ENCODE measurements around the gene CTNNA3.

The CTNNA3 gene

DNA sequence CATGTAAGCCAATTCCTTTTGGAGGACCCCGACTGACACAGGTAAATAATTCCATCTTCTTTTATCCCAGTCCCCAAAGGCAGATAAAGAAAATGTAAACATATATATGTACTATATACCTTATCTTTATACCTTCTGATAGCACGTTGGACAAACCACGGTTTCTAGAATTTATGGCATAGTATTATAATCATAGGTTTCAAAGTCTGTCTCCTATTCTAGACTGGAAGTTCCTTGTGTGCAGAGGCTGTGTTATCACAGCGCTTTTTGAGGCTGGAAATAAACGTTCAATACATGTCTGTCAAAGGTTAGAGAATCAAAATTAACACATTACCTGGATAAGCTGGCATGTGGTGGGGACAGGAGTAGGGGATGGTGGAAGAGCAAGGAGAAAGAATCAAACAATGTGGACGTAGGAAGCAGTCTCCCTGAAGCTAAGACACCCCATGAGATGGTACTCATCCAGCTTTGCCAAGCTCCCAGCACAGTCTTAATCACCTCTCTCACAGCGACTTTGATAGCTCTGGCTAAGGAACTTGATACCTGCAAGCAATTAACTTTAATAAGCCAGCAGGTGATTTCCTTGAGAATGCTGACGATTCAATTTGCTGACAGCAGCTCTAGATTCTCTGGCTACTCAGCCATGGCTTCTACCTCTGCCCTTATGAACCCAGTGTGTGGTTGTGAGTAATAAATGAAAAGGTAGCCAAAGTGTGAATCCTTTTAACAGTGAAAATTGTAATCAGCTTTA lies 978.6 kb downstream of the CTNNA3 start:
- no peak for DNase-seq

DNA sequence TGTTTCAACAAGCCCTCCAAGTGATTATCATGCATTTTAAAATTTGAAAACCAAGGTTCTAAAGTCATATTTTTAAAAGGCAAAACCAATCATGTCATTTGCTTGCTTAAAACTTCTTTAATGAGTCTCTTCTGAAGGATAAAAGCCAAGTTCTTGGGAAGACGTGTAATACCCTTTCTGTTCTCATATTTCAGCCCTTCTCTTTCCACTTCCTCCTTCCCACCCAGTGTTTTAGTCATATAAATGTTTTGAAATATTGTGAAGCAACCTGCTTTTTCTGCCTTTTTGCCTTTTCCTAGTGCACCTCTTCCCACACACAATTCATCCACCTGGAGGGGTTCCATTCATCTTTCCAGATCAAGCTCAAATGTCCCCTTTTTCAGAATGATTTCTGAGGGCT lies 981.3 kb downstream of the CTNNA3 start:
- no peak for DNase-seq

DNA sequence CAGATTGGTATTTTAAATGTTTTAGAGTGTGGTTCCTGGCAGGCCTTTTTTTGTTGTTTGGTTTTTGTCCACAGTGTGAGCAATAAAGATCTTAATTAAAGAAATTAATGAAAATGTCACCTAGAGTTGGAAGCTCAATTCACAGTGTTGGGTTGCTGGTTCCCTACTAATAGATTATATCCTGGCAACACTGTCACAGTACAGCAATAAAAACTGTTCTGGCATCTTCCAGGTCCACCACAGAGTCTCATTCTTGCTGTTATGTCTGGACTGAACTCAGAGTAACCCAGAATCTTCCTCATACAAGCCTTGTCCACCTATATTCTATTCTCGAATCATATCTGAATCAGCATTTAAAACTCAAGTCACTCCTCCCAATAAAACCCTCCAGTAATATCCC lies 982.6 kb downstream of the CTNNA3 start:
- no peak for DNase-seq

DNA sequence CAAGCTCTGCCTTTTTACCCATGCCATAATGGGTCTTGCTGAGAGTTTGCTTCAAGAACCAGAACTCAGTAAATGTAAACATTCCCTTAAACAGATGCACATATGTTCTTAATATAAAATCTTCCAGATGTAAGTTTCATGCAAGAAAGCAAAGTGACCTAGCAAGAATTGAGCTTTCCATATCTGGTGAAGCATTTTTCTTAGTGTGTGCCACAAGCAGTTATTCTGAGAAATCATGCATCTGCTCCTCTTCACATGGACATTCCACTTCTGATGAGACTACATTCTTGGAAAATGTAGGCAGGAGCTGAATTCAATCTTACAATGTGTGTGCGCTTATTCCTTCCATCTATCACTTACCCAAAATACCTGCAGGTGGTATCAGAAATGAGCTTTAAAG lies 997.9 kb downstream of the CTNNA3 start:
- DNase-seq, result no peak

- DNase-seq, result no peak
Observed at GRCh38 chr10:66695046-66695445, 1000.9 kb downstream of the CTNNA3 start.

DNA sequence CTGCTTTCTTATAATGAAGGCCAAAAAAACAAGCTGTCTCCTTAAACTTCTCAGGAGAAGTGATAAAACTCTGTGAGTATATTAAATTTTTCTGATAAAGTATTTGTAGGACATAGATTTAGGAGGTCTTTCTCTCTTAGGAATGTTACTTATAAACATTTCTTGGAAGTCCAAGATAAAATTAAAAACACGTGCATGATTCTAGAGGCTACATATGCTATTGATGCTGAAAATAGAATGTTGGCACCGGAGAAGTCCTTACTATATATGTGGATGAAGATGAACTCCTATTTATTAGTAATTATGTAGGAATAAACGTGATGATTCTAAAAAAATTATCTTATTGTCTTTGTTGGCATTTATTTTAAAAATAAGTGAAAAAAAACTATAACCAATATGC lies 1011.4 kb downstream of the CTNNA3 start:
- no peak for DNase-seq

DNA sequence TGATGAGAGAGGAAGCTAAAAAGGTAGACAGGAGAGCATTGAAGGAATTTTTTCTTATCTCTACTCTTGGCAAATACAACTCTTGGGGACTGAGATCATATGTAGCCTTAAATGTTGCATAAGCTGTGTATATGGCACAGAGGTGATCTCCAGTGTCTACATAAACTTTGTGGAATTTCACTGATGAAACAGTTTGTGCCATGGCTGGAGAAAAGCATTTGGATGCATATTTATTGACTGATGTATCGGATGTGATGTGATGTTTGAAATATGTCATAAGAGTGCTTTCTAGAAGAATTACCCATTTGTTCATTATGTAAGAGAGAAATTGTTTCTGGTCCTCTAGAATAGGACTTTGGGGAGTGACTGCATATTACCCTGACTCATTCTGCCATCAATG lies 1015.1 kb downstream of the CTNNA3 start:
- DNase-seq, result no peak

- no peak for DNase-seq
Observed at GRCh38 chr10:66678521-66678920, 1017.5 kb downstream of the CTNNA3 start.

- DNase-seq, result no peak
Observed at GRCh38 chr10:66673071-66673470, 1022.9 kb downstream of the CTNNA3 start.

DNA sequence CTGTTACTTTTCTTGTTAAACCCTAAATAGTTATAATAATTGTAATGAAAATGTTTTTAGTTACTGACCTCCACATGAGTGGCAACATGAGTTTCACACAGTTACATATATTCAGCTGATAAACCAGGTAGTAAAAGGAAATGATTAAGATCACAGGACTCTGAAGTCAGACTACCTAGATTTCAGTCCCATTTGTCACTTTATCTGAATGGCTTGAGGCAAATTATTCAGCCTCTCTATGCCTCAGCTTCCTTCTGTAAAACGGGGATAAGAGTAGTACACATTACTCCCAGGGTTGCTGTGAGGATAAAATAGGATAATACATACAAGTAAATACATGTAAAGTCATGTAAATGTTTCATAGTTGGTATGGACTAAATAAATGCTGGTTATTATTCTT lies 1024.4 kb downstream of the CTNNA3 start:
- no peak for DNase-seq

GRCh38 chr10:66671064-66671463 lies 1024.9 kb downstream of the CTNNA3 start:
- DNase-seq, result no peak

DNA sequence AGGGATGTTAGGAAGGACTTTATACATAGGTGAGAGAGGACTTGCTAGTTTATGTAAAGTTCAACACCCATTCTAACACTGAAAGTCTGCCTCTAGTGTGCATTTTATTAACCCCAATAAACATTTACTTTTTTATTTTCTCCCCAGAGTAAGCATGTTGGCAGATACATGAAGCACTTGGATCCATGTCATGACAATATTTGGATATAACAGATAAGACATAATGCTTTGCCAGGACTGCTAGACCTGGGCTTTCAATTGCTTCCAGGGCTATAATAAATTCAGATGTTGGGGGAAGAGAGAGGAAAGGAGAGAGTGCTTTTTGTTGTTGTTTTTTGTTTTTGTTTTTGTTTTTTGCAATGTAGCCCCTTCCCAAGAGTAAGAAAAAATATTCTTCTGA lies 1039.5 kb downstream of the CTNNA3 start:
- DNase-seq, result no peak

DNA sequence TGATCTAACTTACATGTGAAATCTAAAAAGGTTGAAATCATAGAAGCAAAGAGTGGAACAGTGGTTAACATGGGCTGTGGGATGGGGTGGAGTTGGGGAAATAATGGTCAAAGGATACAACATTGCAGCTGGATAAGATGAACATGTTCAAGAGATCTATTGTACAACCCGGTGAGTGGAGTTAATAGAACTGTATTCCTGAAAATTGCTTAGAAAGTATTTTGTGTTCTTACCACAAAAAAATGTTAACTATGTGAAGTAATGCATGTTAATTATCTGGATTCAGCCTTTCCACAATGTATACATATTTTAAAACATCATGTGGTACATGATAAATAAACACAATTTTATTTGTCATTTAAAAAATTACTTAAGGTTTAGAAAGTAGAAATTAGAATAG lies 1041.1 kb downstream of the CTNNA3 start:
- DNase-seq, result no peak

GRCh38 chr10:66651308-66652082 lies 1044.5 kb downstream of the CTNNA3 start:
- no peak for DNase-seq

GRCh38 chr10:66649626-66650025 lies 1046.4 kb downstream of the CTNNA3 start:
- no peak for DNase-seq

DNA sequence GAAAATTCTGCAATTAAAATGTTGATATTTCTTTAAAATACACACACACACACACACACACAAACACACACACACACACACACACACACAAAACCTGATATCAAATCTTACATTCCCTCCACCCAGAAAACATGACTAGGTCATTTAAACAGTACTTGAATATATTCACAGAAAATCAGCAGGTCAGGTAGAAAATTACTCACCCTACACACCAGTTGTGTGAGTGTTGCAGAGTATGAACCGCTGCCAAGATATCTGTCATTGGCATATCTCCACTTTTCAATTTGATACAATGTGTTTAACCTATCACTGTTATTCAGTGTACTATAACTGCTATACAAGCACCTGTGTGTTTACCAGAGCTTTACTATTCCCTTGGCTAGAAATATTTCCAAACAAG lies 1053.8 kb downstream of the CTNNA3 start:
- DNase-seq, result no peak

DNA sequence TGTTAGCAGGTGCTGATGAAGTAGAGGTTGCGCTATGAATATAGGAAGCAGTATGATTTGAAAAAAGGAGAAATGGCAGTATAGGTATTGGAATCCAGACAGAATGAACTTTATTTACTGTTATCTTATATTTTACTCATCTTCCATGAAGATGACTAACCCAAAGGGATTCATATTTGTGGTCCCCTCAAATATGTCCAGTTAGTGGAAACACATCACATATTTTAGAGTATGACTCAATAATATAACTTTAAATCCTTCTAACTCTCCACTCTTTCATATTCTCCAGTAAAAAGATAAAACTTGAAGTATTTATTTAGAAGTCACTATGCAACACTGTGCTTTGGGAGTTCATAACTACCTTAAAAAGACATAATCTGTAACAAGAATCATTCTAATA lies 1056.6 kb downstream of the CTNNA3 start:
- no peak for DNase-seq

DNA sequence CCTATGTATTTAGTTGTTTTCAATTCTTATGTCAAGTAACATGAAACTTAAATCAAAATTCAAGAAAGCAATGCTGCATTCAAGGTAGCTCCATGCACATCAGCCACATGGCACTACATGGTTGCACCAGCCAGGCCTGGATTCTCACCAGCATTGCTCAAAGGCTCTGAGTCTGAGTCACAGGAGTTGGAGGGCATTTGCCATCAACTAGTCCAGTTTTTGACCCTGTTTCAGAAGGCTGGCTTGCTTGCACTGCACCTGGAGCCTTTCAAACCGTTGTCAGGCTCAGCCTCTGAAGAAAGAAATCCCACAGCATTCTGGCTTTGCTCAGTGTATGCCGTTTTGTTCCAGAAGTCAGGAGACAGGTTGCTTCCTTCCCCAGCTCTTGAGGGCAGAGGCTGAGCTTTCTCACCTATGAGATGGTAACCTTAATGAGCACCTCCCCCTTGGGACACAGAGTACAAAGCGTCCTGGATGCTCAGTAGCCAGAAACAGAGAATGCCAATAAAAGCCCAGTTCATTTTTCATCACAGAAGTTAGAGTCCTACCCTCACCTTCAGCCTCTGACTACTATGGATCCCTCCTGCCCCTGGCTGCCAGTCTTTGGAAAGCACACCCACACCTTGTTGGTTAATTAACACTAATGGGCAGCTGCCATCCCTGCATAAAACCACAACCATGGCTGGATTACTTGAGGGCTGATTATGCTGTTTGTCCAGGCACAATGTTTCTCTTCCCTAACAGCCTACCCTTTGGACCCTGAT lies 1058.5 kb downstream of the CTNNA3 start:
- DNase-seq, result no peak

- DNase-seq, result no peak
Observed at GRCh38 chr10:66629996-66630395, 1066.0 kb downstream of the CTNNA3 start.

- no peak for DNase-seq
Observed at GRCh38 chr10:66627156-66627555, 1068.8 kb downstream of the CTNNA3 start.

- no peak for DNase-seq
Observed at GRCh38 chr10:66625709-66626590, 1070.0 kb downstream of the CTNNA3 start.

- no peak for DNase-seq
Observed at GRCh38 chr10:66622050-66622449, 1073.9 kb downstream of the CTNNA3 start.

DNA sequence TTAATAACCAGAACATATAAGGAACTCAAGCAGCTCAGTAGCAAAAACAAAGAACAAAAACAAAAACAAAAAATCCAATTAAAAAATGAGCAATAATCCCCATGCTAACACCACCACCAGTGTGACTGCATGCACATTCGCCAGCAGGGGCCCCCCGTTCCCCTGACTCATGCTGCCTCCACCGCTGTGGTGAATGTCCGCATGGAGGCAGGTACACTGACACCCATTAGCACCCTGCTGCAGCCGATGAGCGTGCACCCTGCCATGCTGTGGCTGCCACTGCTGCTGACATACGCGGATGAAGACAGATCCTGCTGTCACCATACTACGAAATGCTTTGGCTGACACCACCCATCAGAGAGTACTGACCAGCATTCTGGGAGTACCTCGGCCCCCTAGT lies 1091.8 kb downstream of the CTNNA3 start:
- DNase-seq, result no peak
